Prostate gland (tissue), 2 donors: ENCODE results near the gene TRAF7. TPM values are rescaled to one million over a fixed set of nuclear protein-coding genes. Genes with fewer than 3 reads are reported as not detected.

Experiments used
- DNase-seq: peaks from one replicate; pipeline ENCODE4 v3.0.0-alpha.2; 2019; ENCODE audit warnings: low spot score
- H3K27ac ChIP-seq, 2 donors: fragments of 200-600 bp; sonication (generic); 2 replicates each; pipeline ENCODE4 v1.5.1; 2017 to 2019
- H3K27me3 ChIP-seq: fragments of 200-600 bp; sonication (generic); replicated peaks from 2 replicates; pipeline ENCODE4 v1.5.1; 2019; ENCODE audit not compliant: insufficient read depth
- H3K36me3 ChIP-seq, 2 donors: fragments of 200-600 bp; sonication (generic); 1 replicate in 1 of 2; 2 replicates in 1 of 2; pipeline versions ENCODE4 v1.5.1 to v1.8.1; 2017 to 2019
- H3K4me1 ChIP-seq: fragments of 200-600 bp; sonication (generic); replicated peaks from 2 replicates; pipeline ENCODE4 v1.5.1; 2019
- H3K4me3 ChIP-seq, 2 donors: fragments of 200-600 bp; sonication (generic); 2 replicates each; pipeline ENCODE4 v1.5.1; 2017 to 2019
- H3K9me3 ChIP-seq: fragments of 200-600 bp; sonication (generic); 2 replicates; pipeline ENCODE4 v1.5.1; 2017
- CTCF ChIP-seq, 4 experiments: fragments of 200-600 bp in 2 of 4; fragments of 450-650 bp in 2 of 4; sonication (generic) in 2 of 4; IDR thresholded peaks; 1 replicate in 3 of 4; 2 replicates in 1 of 4; pipeline ENCODE4 v1.5.1; 2016 to 2019; ENCODE audit warnings: antibody characterized with exemption in 4 of 4, mild to moderate bottlenecking in 2 of 4, moderate library complexity in 2 of 4
- POLR2A ChIP-seq: fragments of 450-650 bp; IDR thresholded peaks from one replicate; pipeline ENCODE4 v1.6.1; 2016; ENCODE audit warnings: antibody characterized with exemption, mild to moderate bottlenecking
- POLR2AphosphoS5 ChIP-seq: sonication (generic); formaldehyde crosslinking; IDR thresholded peaks from one replicate; pipeline ENCODE4 v1.6.1; 2017; ENCODE audit warnings: antibody characterized with exemption
- WGBS: methylation state at CpG from one replicate; pipeline ENCODE4 v1.1.5; 2018; 5-methylcytosine and 5-hydroxymethylcytosine counted together
- intact Hi-C: fragments of 100-400 bp; cut with DNase I; formaldehyde crosslinking; loops from one replicate; pipeline ENCODE4 v1.14.2; 2022
- total RNA-seq, 2 donors: library from RNA; depleted of rRNA; stranded (reverse); fragments of >200 nt; gene quantifications; one replicate each; pipeline ENCODE4 v1.1.0, GENCODE V29; 2016

The TRAF7 gene
- total RNA-seq, 2 donors from 2014 or later = 40.0 to 51.5 TPM

- peak overlapping the region; percentile 97 for H3K27ac ChIP-seq
- no peaks in the 10 kb centered on the region for H3K9me3 ChIP-seq
- no peak for TF ChIP-seq POLR2AphosphoS5
- no peak for TF ChIP-seq POLR2A
- H3K27me3 ChIP-seq = no peaks in the 10 kb centered on the region
- 83% methylated on average over 13 of the region's 13 CpGs for WGBS
- H3K36me3 ChIP-seq = peaks cover 0 to 16% of the 10 kb centered on the region in 2 donors
- H3K4me3 ChIP-seq = peak overlapping the region; percentile 78 to 83
- H3K4me1 ChIP-seq = peaks cover 6% of the 10 kb centered on the region
- DNase-seq = no peak
- intact Hi-C loops = loop anchor here (10.0 kb wide), 1 partner anchor 50 kb away; the partner anchor contains the start of gene ECI1
Measured at GRCh38 chr16:2204416-2205103, 49.0 kb downstream of the TRAF7 start.

GRCh38 chr16:2205104-2205966 is 49.8 kb downstream of the TRAF7 start, which contains the start of gene MLST8:
Gene MLST8 (plus strand): TSS chr16:2205454. CDS start chr16:2206086, 632 bp downstream.
- H3K4me3 ChIP-seq = peak within 1 kb of the TSS; percentile 78 to 83
- H3K36me3 ChIP-seq = peaks cover 0 to 16% of the 10 kb centered on the region in 2 donors
- no peaks in the 10 kb centered on the region for H3K27me3 ChIP-seq
- H3K4me1 ChIP-seq = peaks cover 6% of the 10 kb centered on the region
- under 1% methylated on average over 82 of the region's 93 CpGs for WGBS
- no peaks in the 10 kb centered on the region for H3K9me3 ChIP-seq
- intact Hi-C loops = loop anchor here (10.0 kb wide), 1 partner anchor 49 kb away; the partner anchor contains the start of gene ECI1
- peak; percentile 74 for DNase-seq
- TF ChIP-seq CTCF (IDR thresholded peaks at IDR 0.05) = peak in 2 of 4 experiments; percentile 34 to 48
- peak; percentile 84 for TF ChIP-seq POLR2AphosphoS5
- TF ChIP-seq POLR2A = peak; percentile 66
- peak within 1 kb of the TSS; percentile 97 for H3K27ac ChIP-seq

GRCh38 chr16:2205967-2206313 is 50.4 kb downstream of the TRAF7 start:
- H3K4me3 ChIP-seq = peak overlapping the region; percentile 78 to 83
- H3K4me1 ChIP-seq = peaks cover 6% of the 10 kb centered on the region
- intact Hi-C loops = loop anchor here (10.0 kb wide), 1 partner anchor 49 kb away; the partner anchor contains the start of gene ECI1
- H3K36me3 ChIP-seq = peaks cover 0 to 16% of the 10 kb centered on the region in 2 donors
- no peaks in the 10 kb centered on the region for H3K27me3 ChIP-seq
- peak overlapping the region; percentile 97 for H3K27ac ChIP-seq
- TF ChIP-seq CTCF (IDR thresholded peaks at IDR 0.05) = no peak
- no peak for TF ChIP-seq POLR2AphosphoS5
- TF ChIP-seq POLR2A = no peak
- DNase-seq = no peak
- no peaks in the 10 kb centered on the region for H3K9me3 ChIP-seq
- 5% methylated on average over 16 of the region's 16 CpGs for WGBS

GRCh38 chr16:2206420-2206779 is 50.8 kb downstream of the TRAF7 start:
- peak overlapping the region; percentile 78 to 83 for H3K4me3 ChIP-seq
- H3K27ac ChIP-seq = peak overlapping the region in 1 of 2 donors; percentile 97
- WGBS = 83% methylated on average over 18 of the region's 18 CpGs
- H3K9me3 ChIP-seq = no peaks in the 10 kb centered on the region
- no peak for DNase-seq
- intact Hi-C loops = loop anchor here (10.0 kb wide), 1 partner anchor 48 kb away; the partner anchor contains the start of gene ECI1
- TF ChIP-seq POLR2AphosphoS5 (no peak), POLR2A (no peak), CTCF (IDR thresholded peaks at IDR 0.05) (no peak)
- H3K4me1 ChIP-seq = peaks cover 6% of the 10 kb centered on the region
- H3K27me3 ChIP-seq = no peaks in the 10 kb centered on the region
- H3K36me3 ChIP-seq = peaks cover 0 to 16% of the 10 kb centered on the region in 2 donors
